ENCODE measurements around the gene CACNB2. TPM values are rescaled to one million over a fixed set of nuclear protein-coding genes. Genes with fewer than 3 reads are reported as not detected.

Gene CACNB2
- total RNA-seq, 1 donor from 2014 or later = 2.2 TPM

GRCh38 chr10:18516851-18517250 is 376.6 kb downstream of the CACNB2 start:
- no peak for TF ChIP-seq CTCF (conservative IDR thresholded peaks at IDR 0.05)
- H3K9me3 Mint-ChIP-seq = peaks cover 15% of the 10 kb centered on the region
- no peak for DNase-seq (ENCODE audit: low read depth, low spot score)
- H3K4me3 Mint-ChIP-seq = no peak overlapping the region
- H3K4me1 Mint-ChIP-seq = no peaks in the 10 kb centered on the region
- no peaks in the 10 kb centered on the region for H3K27me3 Mint-ChIP-seq (ENCODE audit: low read depth)
- H3K27ac Mint-ChIP-seq (ENCODE audit: unreplicated experiment) = no peak overlapping the region
- peaks cover 23% of the 10 kb centered on the region for H3K36me3 Mint-ChIP-seq (ENCODE audit: low read depth)

GRCh38 chr10:18523025-18523424 is 382.8 kb downstream of the CACNB2 start:
- peaks cover 11% of the 10 kb centered on the region for H3K9me3 Mint-ChIP-seq
- TF ChIP-seq CTCF (conservative IDR thresholded peaks at IDR 0.05) = no peak
- peaks cover 20% of the 10 kb centered on the region for H3K36me3 Mint-ChIP-seq (ENCODE audit: low read depth)
- H3K27me3 Mint-ChIP-seq (ENCODE audit: low read depth) = no peaks in the 10 kb centered on the region
- DNase-seq (ENCODE audit: low read depth, low spot score) = no peak
- peaks cover 12% of the 10 kb centered on the region for H3K4me1 Mint-ChIP-seq
- no peak overlapping the region for H3K27ac Mint-ChIP-seq (ENCODE audit: unreplicated experiment)
- no peak overlapping the region for H3K4me3 Mint-ChIP-seq

GRCh38 chr10:18523858-18524257 is 383.6 kb downstream of the CACNB2 start:
- no peak for TF ChIP-seq CTCF (conservative IDR thresholded peaks at IDR 0.05)
- H3K27ac Mint-ChIP-seq (ENCODE audit: unreplicated experiment) = no peak overlapping the region
- no peaks in the 10 kb centered on the region for H3K27me3 Mint-ChIP-seq (ENCODE audit: low read depth)
- no peak for DNase-seq (ENCODE audit: low read depth, low spot score)
- H3K4me1 Mint-ChIP-seq = peaks cover 12% of the 10 kb centered on the region
- no peak overlapping the region for H3K4me3 Mint-ChIP-seq
- H3K36me3 Mint-ChIP-seq (ENCODE audit: low read depth) = peaks cover 20% of the 10 kb centered on the region
- peaks cover 11% of the 10 kb centered on the region for H3K9me3 Mint-ChIP-seq

GRCh38 chr10:18527687-18528086 is 387.5 kb downstream of the CACNB2 start:
- Mint-ChIP-seq H3K4me1 (peaks cover 12% of the 10 kb centered on the region), H3K27ac (ENCODE audit: unreplicated experiment) (no peak overlapping the region), H3K36me3 (ENCODE audit: low read depth) (peaks cover 19% of the 10 kb centered on the region), H3K4me3 (no peak overlapping the region), H3K9me3 (peaks cover 10% of the 10 kb centered on the region), H3K27me3 (ENCODE audit: low read depth) (no peaks in the 10 kb centered on the region)
- DNase-seq (ENCODE audit: low read depth, low spot score) = no peak
- no peak for TF ChIP-seq CTCF (conservative IDR thresholded peaks at IDR 0.05)

- H3K9me3 Mint-ChIP-seq = peaks cover 10% of the 10 kb centered on the region
- H3K4me1 Mint-ChIP-seq = peaks cover 8% of the 10 kb centered on the region
- no peak for TF ChIP-seq CTCF (conservative IDR thresholded peaks at IDR 0.05)
- H3K27ac Mint-ChIP-seq (ENCODE audit: unreplicated experiment) = no peak overlapping the region
- DNase-seq (ENCODE audit: low read depth, low spot score) = no peak
- H3K27me3 Mint-ChIP-seq (ENCODE audit: low read depth) = no peaks in the 10 kb centered on the region
- no peak overlapping the region for H3K4me3 Mint-ChIP-seq
- peaks cover 19% of the 10 kb centered on the region for H3K36me3 Mint-ChIP-seq (ENCODE audit: low read depth)
These were observed 388.1 kb downstream of the CACNB2 start for GRCh38 chr10:18528292-18528691.
